HK-2 (cell line): ENCODE measurements around the gene ERCC2.
"Not testable (repeated sequence)": the region's sequence is repeated elsewhere in the genome, so short reads cannot be mapped to it uniquely, and the experiment has no call there.

Experiments
- DNase-seq: peaks from one replicate; pipeline ENCODE4 v3.0.0-alpha.2; 2018; ENCODE audit not compliant: unreplicated experiment

ERCC2 gene

GRCh38 chr19:45370410-45371204 lies at the start of gene ERCC2:
ERCC2 (minus strand) TSS chr19:45370573; CDS start chr19:45370540, 33 bp downstream.
- peak; percentile 100 for DNase-seq

- no peak for DNase-seq
Measured at GRCh38 chr19:45419895-45420294, 49.5 kb upstream of the ERCC2 start.

GRCh38 chr19:45419396-45419795 lies 49.0 kb upstream of the ERCC2 start:
- no peak for DNase-seq

GRCh38 chr19:45418802-45419201 lies 48.4 kb upstream of the ERCC2 start:
- no peak for DNase-seq

GRCh38 chr19:45417151-45417550 lies 46.8 kb upstream of the ERCC2 start:
- DNase-seq, result no peak

- no peak for DNase-seq
Measured at GRCh38 chr19:45414468-45414867, 44.1 kb upstream of the ERCC2 start.

GRCh38 chr19:45413497-45413896 lies 43.1 kb upstream of the ERCC2 start:
- DNase-seq, result no peak

- DNase-seq, result not testable (repeated sequence)
Measured at GRCh38 chr19:45410330-45410729, 40.0 kb upstream of the ERCC2 start.

- DNase-seq, result no peak
Measured at GRCh38 chr19:45409557-45409920, 39.2 kb upstream of the ERCC2 start.

- no peak for DNase-seq
Measured at GRCh38 chr19:45408830-45409556, 38.6 kb upstream of the ERCC2 start.

- no peak for DNase-seq
Measured at GRCh38 chr19:45408121-45408520, 37.7 kb upstream of the ERCC2 start.

- not testable (repeated sequence) for DNase-seq
Measured at GRCh38 chr19:45407585-45407984, 37.2 kb upstream of the ERCC2 start.

- DNase-seq, result no peak
Measured at GRCh38 chr19:45407091-45407375, 36.7 kb upstream of the ERCC2 start.

- peak; percentile 83 for DNase-seq
Measured at GRCh38 chr19:45406226-45407090, 36.1 kb upstream of the ERCC2 start, which contains the start of gene POLR1G. POLR1G (plus strand) TSS chr19:45406644; CDS start chr19:45406697, 53 bp downstream.

- peak; percentile 91 for DNase-seq
Measured at GRCh38 chr19:45405435-45406225, 35.3 kb upstream of the ERCC2 start.

GRCh38 chr19:45404557-45405434 lies 34.4 kb upstream of the ERCC2 start, which contains the start of gene PPP1R13L:
PPP1R13L (minus strand) TSS chr19:45405069; CDS start chr19:45398318, 6,751 bp downstream.
- DNase-seq, result peak; percentile 93

- DNase-seq, result peak; percentile 77
Measured at GRCh38 chr19:45403781-45404556, 33.6 kb upstream of the ERCC2 start.

- DNase-seq, result no peak
Measured at GRCh38 chr19:45403272-45403671, 32.9 kb upstream of the ERCC2 start.

GRCh38 chr19:45402298-45403061 lies 32.1 kb upstream of the ERCC2 start:
- no peak for DNase-seq
